ENCODE results near the gene TPP2. TPM values are rescaled to one million over a fixed set of nuclear protein-coding genes. Genes with fewer than 3 reads are reported as not detected.

TPP2 gene
- total RNA-seq = 10 to 100 TPM; 38.2 to 78.2 (median 68.1) TPM

DNA sequence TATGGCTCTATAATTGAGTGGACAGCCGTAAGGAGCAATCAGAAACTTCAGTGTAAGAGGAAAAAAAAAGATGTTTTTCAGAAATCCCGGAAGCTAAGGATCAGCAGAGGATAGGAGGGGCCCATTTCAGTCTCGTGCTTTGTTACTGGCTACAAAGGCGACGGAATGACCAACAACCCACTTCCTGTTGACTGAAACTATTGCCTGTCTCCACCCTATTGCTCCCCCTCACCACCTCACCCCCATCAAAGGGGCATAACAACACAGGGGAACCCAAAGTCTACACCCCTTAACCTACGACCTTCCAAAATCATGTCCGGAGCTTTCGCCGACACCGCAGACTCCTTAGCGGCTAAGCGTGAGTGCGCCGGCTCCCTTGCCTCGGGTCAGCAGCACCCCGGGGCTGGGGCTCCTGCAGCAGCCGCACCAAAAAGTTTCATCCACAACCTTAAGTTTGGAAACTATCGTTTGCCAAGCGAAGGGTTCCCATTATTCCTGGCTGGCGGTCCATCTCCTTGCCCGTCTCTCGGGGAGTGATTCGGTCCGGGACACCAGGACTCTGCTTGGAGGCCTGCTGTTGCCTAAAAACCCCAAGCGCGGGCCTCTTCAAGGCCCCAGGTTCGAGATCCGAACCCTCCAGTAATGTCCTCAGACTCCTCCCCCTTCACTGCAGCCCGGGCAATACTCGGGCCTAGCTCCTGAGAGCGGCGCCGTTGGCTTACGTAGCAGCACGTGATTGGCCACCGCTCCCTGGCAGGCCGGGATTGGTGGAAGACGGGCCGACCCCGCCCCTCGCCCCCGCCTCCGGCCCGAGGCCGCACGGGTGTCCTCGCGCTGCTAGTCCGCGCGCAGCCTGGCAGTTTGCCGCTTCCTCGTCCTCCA, at the start of gene TPP2:
TPP2 (plus strand) TSS at position 840 of the 882 bp plus-strand sequence. CDS start 53 bp downstream, outside the sequence.
- in situ Hi-C loops (cut with MboI; ENCODE audit: low sequenced_read_pairs in 4 of 4) (loop anchor here in 2 of 4 donors (5.0 kb wide), 2 partner anchors 126 to 251 kb away; partner anchors contain the start of gene ERCC5 (in 1 of the 2)), intact Hi-C loops (cut with DNase I; ENCODE audit: low total_unique reads) (loop anchor here (1.0 to 5.0 kb wide), 3 partner anchors 81 to 249 kb away; partner anchors contain the start of gene TEX30)
- TF ChIP-seq POLR2A (IDR thresholded peaks at IDR 0.05) = peak; percentile 92
- TF ChIP-seq, protein P1, sequence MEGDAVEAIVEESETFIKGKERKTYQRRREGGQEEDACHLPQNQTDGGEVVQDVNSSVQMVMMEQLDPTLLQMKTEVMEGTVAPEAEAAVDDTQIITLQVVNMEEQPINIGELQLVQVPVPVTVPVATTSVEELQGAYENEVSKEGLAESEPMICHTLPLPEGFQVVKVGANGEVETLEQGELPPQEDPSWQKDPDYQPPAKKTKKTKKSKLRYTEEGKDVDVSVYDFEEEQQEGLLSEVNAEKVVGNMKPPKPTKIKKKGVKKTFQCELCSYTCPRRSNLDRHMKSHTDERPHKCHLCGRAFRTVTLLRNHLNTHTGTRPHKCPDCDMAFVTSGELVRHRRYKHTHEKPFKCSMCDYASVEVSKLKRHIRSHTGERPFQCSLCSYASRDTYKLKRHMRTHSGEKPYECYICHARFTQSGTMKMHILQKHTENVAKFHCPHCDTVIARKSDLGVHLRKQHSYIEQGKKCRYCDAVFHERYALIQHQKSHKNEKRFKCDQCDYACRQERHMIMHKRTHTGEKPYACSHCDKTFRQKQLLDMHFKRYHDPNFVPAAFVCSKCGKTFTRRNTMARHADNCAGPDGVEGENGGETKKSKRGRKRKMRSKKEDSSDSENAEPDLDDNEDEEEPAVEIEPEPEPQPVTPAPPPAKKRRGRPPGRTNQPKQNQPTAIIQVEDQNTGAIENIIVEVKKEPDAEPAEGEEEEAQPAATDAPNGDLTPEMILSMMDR (IDR thresholded peaks at IDR 0.05 in 4 of 5, conservative IDR thresholded peaks at IDR 0.05 in 1 of 5) = peak in 1 of 5 experiments; percentile 8
- peak; percentile 99 for DNase-seq
- ATAC-seq = peak; percentile 88 to 89
- H3K27me3 ChIP-seq = no peaks in the 10 kb centered on the region
- H3K4me1 ChIP-seq = peaks cover 42 to 48% of the 10 kb centered on the region in 2 donors
- H3K4me3 ChIP-seq = peak within 1 kb of the TSS; percentile 63 to 99 (median 86)
- H3K9me3 ChIP-seq = no peaks in the 10 kb centered on the region
- H3K36me3 ChIP-seq = no peaks in the 10 kb centered on the region
- H3K27ac ChIP-seq = peak within 1 kb of the TSS; percentile 93 to 100 (median 96)

DNA sequence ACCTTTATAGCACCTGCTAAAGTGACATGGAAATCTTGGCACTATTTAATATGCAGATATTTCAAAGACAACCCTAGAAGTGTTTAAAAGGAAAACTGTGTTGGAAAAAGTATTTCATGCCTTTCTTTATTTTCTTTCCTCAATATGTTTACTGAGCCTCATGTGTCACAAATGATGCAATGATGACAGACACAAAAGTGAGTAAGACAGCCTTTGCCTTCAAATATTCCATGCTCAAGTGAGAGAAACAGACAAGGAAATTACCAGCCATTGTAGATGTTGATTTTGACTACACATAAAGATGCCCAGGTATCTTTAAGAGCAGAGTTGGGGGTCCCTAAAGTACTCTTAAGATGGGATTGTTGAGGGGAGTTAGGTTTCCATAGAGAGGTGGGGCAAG, 48.0 kb upstream of the TPP2 start:
- H3K27me3 ChIP-seq = no peaks in the 10 kb centered on the region
- no peaks in the 10 kb centered on the region for H3K9me3 ChIP-seq
- no peaks in the 10 kb centered on the region for H3K4me1 ChIP-seq
- in situ Hi-C loops (cut with MboI; ENCODE audit: low sequenced_read_pairs in 4 of 4) = no loop called here
- no peak overlapping the region for H3K4me3 ChIP-seq
- H3K36me3 ChIP-seq = no peaks in the 10 kb centered on the region
- H3K27ac ChIP-seq = no peak overlapping the region
- intact Hi-C loops (cut with DNase I; ENCODE audit: low total_unique reads) = no loop called here
- TF ChIP-seq, protein P1 (IDR thresholded peaks at IDR 0.05 in 4 of 5, conservative IDR thresholded peaks at IDR 0.05 in 1 of 5) = no peak
- TF ChIP-seq POLR2A (IDR thresholded peaks at IDR 0.05) = no peak
- DNase-seq (no peak), ATAC-seq (no peak)

DNA sequence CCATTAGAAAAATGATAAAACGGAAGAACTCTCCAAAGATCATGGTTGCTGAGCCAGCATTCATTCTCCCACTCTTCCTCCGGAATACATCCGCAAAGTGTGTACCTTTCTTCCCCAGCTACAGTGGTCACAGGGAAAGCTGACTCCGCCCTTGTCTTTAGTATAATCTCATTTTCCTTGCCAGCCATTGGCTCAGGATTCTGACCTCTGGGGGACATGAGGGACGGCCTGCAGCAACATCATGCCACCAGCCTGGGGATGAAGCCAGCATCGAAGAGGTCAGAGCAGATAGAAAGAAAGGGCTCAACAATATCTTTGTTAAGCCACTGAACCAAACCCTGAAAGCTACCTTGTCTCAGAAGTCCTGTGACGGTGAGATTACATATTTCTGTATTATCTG, 46.3 kb upstream of the TPP2 start:
- no peak for TF ChIP-seq POLR2A (IDR thresholded peaks at IDR 0.05)
- TF ChIP-seq, protein P1 (IDR thresholded peaks at IDR 0.05 in 4 of 5, conservative IDR thresholded peaks at IDR 0.05 in 1 of 5) = no peak
- intact Hi-C loops (cut with DNase I; ENCODE audit: low total_unique reads) = loop anchor here (10.0 kb wide), 1 partner anchor 1396 kb away; no protein-coding TSS in a partner anchor
- no peak for ATAC-seq
- Histone ChIP-seq H3K36me3 (no peaks in the 10 kb centered on the region), H3K4me1 (no peaks in the 10 kb centered on the region), H3K9me3 (no peaks in the 10 kb centered on the region), H3K27ac (no peak overlapping the region), H3K4me3 (no peak overlapping the region), H3K27me3 (no peaks in the 10 kb centered on the region)
- in situ Hi-C loops (cut with MboI; ENCODE audit: low sequenced_read_pairs in 4 of 4) = loop anchor here in 1 of 4 donors (10.0 kb wide), 1 partner anchor 616 kb away; no protein-coding TSS in a partner anchor
- DNase-seq = no peak

DNA sequence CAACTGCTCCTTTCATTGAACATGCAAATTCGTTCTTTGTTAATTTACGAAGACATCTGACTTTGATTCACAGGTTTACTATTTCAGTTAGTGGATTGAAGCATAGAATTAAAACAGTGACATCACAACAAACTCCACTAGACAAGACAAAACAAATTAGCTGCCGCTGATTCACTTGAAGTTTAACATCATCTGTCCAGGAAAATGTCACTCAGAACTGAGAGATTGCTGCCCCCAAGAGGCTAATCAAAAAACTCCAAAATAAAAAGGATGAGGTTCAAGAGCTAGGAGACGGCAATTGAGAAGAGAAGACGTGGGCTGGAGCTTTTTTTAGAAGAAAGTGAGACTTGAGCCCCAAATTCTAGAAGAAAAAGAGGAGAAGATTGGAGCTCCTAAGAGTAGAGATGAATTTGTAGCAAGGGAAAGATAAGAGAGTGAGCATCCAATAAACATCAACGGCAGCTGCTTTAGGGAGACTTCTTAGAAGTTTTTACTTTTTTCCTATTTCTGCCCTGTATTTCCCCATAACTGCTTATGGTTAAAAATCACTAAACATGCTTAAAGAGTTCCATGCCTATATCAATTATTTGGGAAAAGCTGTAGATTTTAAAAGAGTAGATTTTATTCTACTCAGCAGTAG, 40.8 kb upstream of the TPP2 start:
- no peak for DNase-seq
- in situ Hi-C loops (cut with MboI; ENCODE audit: low sequenced_read_pairs in 4 of 4) (loop anchor here in 1 of 4 donors (10.0 kb wide), 1 partner anchor 621 kb away; no protein-coding TSS in a partner anchor), intact Hi-C loops (cut with DNase I; ENCODE audit: low total_unique reads) (loop anchor here (5.0 to 10.0 kb wide), 2 partner anchors 614 to 1401 kb away; no protein-coding TSS in a partner anchor)
- TF ChIP-seq, protein P1 (IDR thresholded peaks at IDR 0.05 in 4 of 5, conservative IDR thresholded peaks at IDR 0.05 in 1 of 5) = peak in 1 of 5 experiments; percentile 17
- TF ChIP-seq POLR2A (IDR thresholded peaks at IDR 0.05) = no peak
- ATAC-seq = peak in 1 of 2 donors; percentile 36
- Histone ChIP-seq H3K9me3 (no peaks in the 10 kb centered on the region), H3K27ac (no peak overlapping the region), H3K27me3 (no peaks in the 10 kb centered on the region), H3K4me1 (no peaks in the 10 kb centered on the region), H3K4me3 (no peak overlapping the region), H3K36me3 (no peaks in the 10 kb centered on the region)
